Measurements from ENCODE around the gene CAMK2A. TPM values are rescaled to one million over a fixed set of nuclear protein-coding genes. Genes with fewer than 3 reads are reported as not detected.

The CAMK2A gene
- total RNA-seq, 1 donor from 2014 or later, result 0.30 TPM

DNA sequence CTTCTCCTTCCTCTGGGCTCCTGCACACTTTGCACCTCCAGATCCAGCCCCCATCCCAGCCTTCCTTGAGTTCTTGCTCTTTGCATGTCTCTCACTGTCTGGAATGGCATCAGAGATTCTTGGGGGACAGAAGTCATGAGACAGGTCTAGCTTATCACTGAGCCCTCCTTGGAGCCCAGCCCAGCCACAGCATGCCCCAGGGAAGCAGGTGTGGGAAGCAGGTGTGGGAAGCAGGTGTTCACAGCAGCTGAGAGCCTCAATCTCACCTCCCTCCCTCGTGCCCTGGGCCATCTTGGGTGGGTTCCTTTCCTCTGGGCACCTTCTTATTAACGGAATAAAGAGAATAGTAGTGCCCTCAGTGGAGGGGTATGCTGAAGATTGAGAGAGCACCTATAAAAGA lies 72.5 kb downstream of the CAMK2A start:
- Mint-ChIP-seq H3K4me1 (no peaks in the 10 kb centered on the region), H3K4me3 (no peak overlapping the region), H3K27ac (ENCODE audit: unreplicated experiment) (peak overlapping the region; percentile 40), H3K9me3 (no peaks in the 10 kb centered on the region), H3K27me3 (ENCODE audit: low read depth) (peaks cover 2% of the 10 kb centered on the region), H3K36me3 (ENCODE audit: low read depth) (no peaks in the 10 kb centered on the region)
- no peak for DNase-seq (ENCODE audit: low read depth, low spot score)
- TF ChIP-seq, protein P1, sequence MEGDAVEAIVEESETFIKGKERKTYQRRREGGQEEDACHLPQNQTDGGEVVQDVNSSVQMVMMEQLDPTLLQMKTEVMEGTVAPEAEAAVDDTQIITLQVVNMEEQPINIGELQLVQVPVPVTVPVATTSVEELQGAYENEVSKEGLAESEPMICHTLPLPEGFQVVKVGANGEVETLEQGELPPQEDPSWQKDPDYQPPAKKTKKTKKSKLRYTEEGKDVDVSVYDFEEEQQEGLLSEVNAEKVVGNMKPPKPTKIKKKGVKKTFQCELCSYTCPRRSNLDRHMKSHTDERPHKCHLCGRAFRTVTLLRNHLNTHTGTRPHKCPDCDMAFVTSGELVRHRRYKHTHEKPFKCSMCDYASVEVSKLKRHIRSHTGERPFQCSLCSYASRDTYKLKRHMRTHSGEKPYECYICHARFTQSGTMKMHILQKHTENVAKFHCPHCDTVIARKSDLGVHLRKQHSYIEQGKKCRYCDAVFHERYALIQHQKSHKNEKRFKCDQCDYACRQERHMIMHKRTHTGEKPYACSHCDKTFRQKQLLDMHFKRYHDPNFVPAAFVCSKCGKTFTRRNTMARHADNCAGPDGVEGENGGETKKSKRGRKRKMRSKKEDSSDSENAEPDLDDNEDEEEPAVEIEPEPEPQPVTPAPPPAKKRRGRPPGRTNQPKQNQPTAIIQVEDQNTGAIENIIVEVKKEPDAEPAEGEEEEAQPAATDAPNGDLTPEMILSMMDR (conservative IDR thresholded peaks at IDR 0.05), result no peak

DNA sequence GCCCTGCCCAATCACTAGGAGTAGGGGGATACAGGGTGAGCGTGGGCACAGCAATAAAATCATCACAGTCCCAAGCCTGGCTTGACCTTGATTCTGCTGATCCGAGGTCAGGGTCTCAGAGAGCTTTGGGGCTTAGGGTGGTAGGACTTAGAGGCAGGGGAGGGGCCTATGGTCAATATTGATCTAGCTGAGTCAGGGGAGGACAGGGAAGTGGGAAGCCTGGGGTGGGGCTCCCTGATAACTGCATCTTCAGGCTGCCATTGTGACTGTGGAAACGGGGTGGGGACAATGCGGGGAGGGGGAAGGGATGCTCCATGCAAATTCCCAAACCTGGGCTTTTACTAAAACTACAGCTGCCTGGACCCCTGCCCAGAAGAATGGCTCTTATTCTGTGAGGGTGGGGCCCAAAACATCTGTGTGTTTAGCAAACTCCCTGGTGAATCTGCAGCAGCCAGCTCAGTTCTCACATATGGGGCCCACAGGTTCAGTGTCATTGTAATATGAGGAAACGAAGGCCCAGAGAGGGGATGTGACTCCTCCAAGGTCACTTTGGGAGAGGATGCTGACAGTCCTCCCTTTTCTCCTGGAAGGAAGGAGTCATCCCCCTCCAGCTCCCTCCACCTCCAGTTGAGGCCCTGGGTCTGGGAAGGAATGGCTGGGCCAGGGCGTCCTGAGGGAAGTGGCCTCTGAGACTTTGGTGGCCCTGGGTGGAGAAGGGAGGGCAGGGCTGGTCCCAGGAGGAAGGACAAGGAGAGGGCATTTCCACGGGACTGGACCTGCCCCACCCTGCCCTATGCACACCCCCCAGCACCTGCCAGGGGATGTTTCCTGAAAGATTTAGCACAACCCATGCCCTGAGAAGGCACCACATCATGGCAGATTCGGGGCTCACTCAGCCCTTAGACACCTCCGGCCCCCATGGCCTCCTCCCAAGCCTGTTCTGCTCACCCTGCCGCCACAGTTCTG lies 73.3 kb downstream of the CAMK2A start:
- H3K4me1 Mint-ChIP-seq, result peaks cover under 1% of the 10 kb centered on the region
- H3K9me3 Mint-ChIP-seq, result no peaks in the 10 kb centered on the region
- TF ChIP-seq, protein P1 (conservative IDR thresholded peaks at IDR 0.05), result no peak
- H3K27me3 Mint-ChIP-seq (ENCODE audit: low read depth), result peaks cover 2% of the 10 kb centered on the region
- no peaks in the 10 kb centered on the region for H3K36me3 Mint-ChIP-seq (ENCODE audit: low read depth)
- no peak for DNase-seq (ENCODE audit: low read depth, low spot score)
- H3K4me3 Mint-ChIP-seq, result no peak overlapping the region
- peak overlapping the region; percentile 40 for H3K27ac Mint-ChIP-seq (ENCODE audit: unreplicated experiment)

GRCh38 chr5:150214289-150214688 lies 75.3 kb downstream of the CAMK2A start:
- DNase-seq (ENCODE audit: low read depth, low spot score), result no peak

DNA sequence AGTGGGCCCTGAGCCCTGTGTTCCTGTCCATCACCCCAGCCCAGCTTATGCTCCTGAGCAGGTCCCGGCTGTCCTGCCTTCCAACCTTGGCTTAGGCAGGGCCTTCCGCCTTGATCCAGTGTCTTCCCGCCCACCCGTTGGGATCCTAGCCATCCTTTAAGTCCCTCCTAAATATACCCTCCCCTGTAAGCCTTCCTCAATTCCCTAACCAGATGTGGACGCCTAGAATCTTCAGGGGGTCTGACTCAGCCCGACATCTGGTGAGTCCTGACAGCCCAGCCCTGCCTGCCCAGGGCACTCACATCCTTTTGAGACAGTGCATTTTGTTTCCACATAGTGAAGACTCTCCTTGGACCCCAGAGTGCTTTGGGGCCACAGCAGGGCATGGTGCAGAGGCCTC lies 76.0 kb downstream of the CAMK2A start:
- peaks cover 2% of the 10 kb centered on the region for H3K27me3 Mint-ChIP-seq (ENCODE audit: low read depth)
- no peaks in the 10 kb centered on the region for H3K36me3 Mint-ChIP-seq (ENCODE audit: low read depth)
- H3K27ac Mint-ChIP-seq (ENCODE audit: unreplicated experiment), result no peak overlapping the region
- peaks cover 6% of the 10 kb centered on the region for H3K4me1 Mint-ChIP-seq
- H3K4me3 Mint-ChIP-seq, result no peak overlapping the region
- DNase-seq (ENCODE audit: low read depth, low spot score), result no peak
- no peaks in the 10 kb centered on the region for H3K9me3 Mint-ChIP-seq
- TF ChIP-seq, protein P1 (conservative IDR thresholded peaks at IDR 0.05), result no peak

More at GRCh38 chr5:150214289-150214688, 75.3 kb downstream of the CAMK2A start:
- Mint-ChIP-seq H3K4me3 (no peak overlapping the region), H3K4me1 (peaks cover 6% of the 10 kb centered on the region), H3K27me3 (ENCODE audit: low read depth) (peaks cover 2% of the 10 kb centered on the region), H3K9me3 (no peaks in the 10 kb centered on the region), H3K27ac (ENCODE audit: unreplicated experiment) (no peak overlapping the region), H3K36me3 (ENCODE audit: low read depth) (no peaks in the 10 kb centered on the region)
- TF ChIP-seq, protein P1 (conservative IDR thresholded peaks at IDR 0.05), result no peak

GRCh38 chr5:150211156-150212030 lies 78.2 kb downstream of the CAMK2A start:
- peaks cover 6% of the 10 kb centered on the region for H3K4me1 Mint-ChIP-seq
- DNase-seq (ENCODE audit: low read depth, low spot score), result no peak

More at GRCh38 chr5:150211156-150212030, 78.2 kb downstream of the CAMK2A start:
- Mint-ChIP-seq H3K4me3 (no peak overlapping the region), H3K27me3 (ENCODE audit: low read depth) (no peaks in the 10 kb centered on the region), H3K9me3 (no peaks in the 10 kb centered on the region), H3K36me3 (ENCODE audit: low read depth) (no peaks in the 10 kb centered on the region), H3K27ac (ENCODE audit: unreplicated experiment) (peak overlapping the region; percentile 62)
- TF ChIP-seq, protein P1 (conservative IDR thresholded peaks at IDR 0.05), result no peak

Data from neural crest cell (in vitro differentiated cells).